ENCODE results near the gene RRP1B. TPM values are rescaled to one million over a fixed set of nuclear protein-coding genes. Genes with fewer than 3 reads are reported as not detected.

The RRP1B gene
- total RNA-seq, 2 donors from 2014 or later: 10.5 to 16.0 TPM

GRCh38 chr21:43734928-43735229, 75.5 kb downstream of the RRP1B start:
- no peak for TF ChIP-seq CTCF (IDR thresholded peaks at IDR 0.05)
- Histone ChIP-seq H3K4me3 (no peak overlapping the region), H3K4me1 (peaks cover 0 to 32% of the 10 kb centered on the region in 2 donors), H3K36me3 (no peaks in the 10 kb centered on the region), H3K9me3 (no peaks in the 10 kb centered on the region), H3K27ac (no peak overlapping the region), H3K27me3 (no peaks in the 10 kb centered on the region)
- no peak for DNase-seq (ENCODE audit: low spot score)

GRCh38 chr21:43735236-43736091, 76.1 kb downstream of the RRP1B start:
- H3K4me1 ChIP-seq: peaks cover 0 to 32% of the 10 kb centered on the region in 2 donors
- no peak overlapping the region for H3K27ac ChIP-seq
- no peak for DNase-seq (ENCODE audit: low spot score)
- H3K36me3 ChIP-seq: no peaks in the 10 kb centered on the region
- H3K27me3 ChIP-seq: no peaks in the 10 kb centered on the region
- no peaks in the 10 kb centered on the region for H3K9me3 ChIP-seq
- H3K4me3 ChIP-seq: no peak overlapping the region
- no peak for TF ChIP-seq CTCF (IDR thresholded peaks at IDR 0.05)

- peaks cover 0 to 35% of the 10 kb centered on the region in 2 donors for H3K4me1 ChIP-seq
- no peaks in the 10 kb centered on the region for H3K27me3 ChIP-seq
- H3K4me3 ChIP-seq: no peak overlapping the region
- no peak for TF ChIP-seq CTCF (IDR thresholded peaks at IDR 0.05)
- no peak overlapping the region for H3K27ac ChIP-seq
- no peak for DNase-seq (ENCODE audit: low spot score)
- no peaks in the 10 kb centered on the region for H3K36me3 ChIP-seq
- H3K9me3 ChIP-seq: no peaks in the 10 kb centered on the region
Measured at GRCh38 chr21:43736224-43736883, 77.0 kb downstream of the RRP1B start.

- DNase-seq (ENCODE audit: low spot score): no peak
- Histone ChIP-seq H3K9me3 (no peaks in the 10 kb centered on the region), H3K36me3 (peaks cover 8% of the 10 kb centered on the region), H3K4me3 (no peak overlapping the region), H3K27me3 (no peaks in the 10 kb centered on the region), H3K4me1 (peaks cover 0 to 31% of the 10 kb centered on the region in 2 donors), H3K27ac (no peak overlapping the region)
- no peak for TF ChIP-seq CTCF (IDR thresholded peaks at IDR 0.05)
Measured at GRCh38 chr21:43737158-43737950, 78.0 kb downstream of the RRP1B start.

GRCh38 chr21:43739621-43740435, 80.5 kb downstream of the RRP1B start:
- H3K36me3 ChIP-seq: peaks cover 21% of the 10 kb centered on the region
- peak overlapping the region; percentile 19 to 62 for H3K27ac ChIP-seq
- peaks cover 0 to 6% of the 10 kb centered on the region in 2 donors for H3K4me1 ChIP-seq
- no peaks in the 10 kb centered on the region for H3K27me3 ChIP-seq
- H3K9me3 ChIP-seq: no peaks in the 10 kb centered on the region
- no peak for TF ChIP-seq CTCF (IDR thresholded peaks at IDR 0.05)
- no peak for DNase-seq (ENCODE audit: low spot score)
- H3K4me3 ChIP-seq: no peak overlapping the region
